Left lobe of liver (tissue), 2 donors: ENCODE measurements around the gene DOCK3. TPM values are rescaled to one million over a fixed set of nuclear protein-coding genes. Genes with fewer than 3 reads are reported as not detected.
"Not testable (repeated sequence)": the region's sequence is repeated elsewhere in the genome, so short reads cannot be mapped to it uniquely, and the experiment has no call there.

ENCODE experiments used
- ATAC-seq: fragments of 200-7000 bp; cut with Tn5 transposase; one replicate; pipeline ENCODE4 v1.9.1; 2020; ENCODE audit warnings: mild to moderate bottlenecking, moderate library complexity
- DNase-seq: peaks from one replicate; pipeline ENCODE4 v3.0.0-alpha.2; 2020; ENCODE audit warnings: low spot score
- total RNA-seq: library from RNA; stranded (reverse); gene quantifications from one replicate; pipeline ENCODE4 v1.2.1, GENCODE V29; 2021
- donor health status: DM: no; HTN: no; CAD: no; lungs with moderate emphysema.
- donor health status: DM: no; HTN: yes; CAD: no.

Gene DOCK3
- total RNA-seq, 1 donor from 2014 or later = not detected

DNA sequence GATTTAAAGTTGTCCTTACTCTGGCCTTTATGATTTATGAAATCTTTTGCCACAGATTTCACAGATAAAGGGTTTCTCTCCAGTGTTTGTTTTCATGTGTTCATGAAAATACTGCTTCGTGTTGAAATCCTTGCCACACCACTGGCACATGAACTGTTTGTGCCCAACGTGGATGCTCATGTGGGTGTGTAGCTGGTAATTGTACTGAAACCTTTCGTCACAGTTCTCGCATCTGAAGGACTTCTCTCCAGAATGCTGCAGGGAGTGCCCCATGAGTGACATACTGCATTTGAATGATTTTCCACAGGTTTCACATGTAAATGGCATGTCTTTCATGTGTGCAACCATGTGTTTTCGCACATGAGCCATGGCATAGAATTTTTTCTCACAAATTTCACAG lies 111.9 kb downstream of the DOCK3 start:
- DNase-seq = no peak
- no peak for ATAC-seq

DNA sequence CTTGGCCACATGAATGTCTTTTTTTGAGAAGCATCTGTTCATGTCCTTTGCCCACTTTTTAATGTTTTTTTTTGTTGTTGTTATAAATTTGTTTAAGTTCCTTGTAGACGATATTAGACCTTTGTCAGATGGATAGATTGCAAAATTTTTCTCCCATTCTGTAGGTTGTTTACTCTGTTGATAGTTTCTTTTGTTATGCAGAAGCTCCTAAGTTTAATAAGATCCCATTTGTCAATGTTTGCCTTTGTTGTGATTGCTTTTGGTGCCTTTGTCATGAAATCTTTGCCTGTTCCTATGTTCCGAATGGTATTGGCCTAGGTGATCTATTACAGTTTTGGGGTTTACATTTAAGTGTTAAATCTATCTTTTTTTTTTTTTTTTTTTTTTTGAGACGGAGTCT lies 116.2 kb downstream of the DOCK3 start:
- not testable (repeated sequence) for DNase-seq, ATAC-seq

DNA sequence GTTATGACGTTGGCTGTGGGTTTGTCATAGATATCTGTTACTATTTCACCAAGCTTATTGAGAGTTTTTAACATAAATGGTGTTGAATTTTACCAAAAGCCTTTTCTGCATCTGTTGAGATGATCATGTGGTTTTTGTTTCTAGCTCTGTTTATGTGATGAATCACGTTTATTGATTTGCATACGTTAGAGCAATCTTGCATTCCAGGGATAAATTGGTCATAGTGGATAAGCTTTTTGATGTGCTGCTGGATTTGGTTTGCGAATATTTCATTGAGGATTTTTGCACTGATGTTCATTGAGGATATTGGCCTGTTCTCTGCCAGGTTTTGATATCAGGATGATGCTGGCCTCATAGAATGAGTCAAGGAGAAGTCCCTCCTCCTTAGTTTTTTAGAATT lies 117.8 kb downstream of the DOCK3 start:
- no peak for DNase-seq
- no peak for ATAC-seq

DNA sequence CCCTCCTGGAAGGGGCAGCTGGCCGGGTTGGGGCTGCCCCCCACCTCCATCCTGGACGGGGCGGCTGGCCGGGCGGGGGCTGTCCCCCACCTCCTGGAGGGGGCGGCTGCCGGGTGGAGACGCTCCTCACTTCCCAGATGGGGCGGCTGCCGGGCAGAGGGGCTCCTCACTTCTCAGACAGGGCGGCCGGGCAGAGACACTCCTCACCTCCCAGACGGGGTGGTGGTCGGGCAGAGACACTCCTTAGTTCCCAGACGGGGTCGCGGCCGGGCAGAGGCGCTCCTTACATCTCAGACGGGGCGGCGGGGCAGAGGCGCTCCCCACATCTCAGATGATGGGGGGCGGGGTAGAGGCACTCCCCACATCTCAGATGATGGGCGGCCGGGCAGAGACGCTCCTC lies 129.1 kb downstream of the DOCK3 start:
- DNase-seq, ATAC-seq: not testable (repeated sequence)

DNA sequence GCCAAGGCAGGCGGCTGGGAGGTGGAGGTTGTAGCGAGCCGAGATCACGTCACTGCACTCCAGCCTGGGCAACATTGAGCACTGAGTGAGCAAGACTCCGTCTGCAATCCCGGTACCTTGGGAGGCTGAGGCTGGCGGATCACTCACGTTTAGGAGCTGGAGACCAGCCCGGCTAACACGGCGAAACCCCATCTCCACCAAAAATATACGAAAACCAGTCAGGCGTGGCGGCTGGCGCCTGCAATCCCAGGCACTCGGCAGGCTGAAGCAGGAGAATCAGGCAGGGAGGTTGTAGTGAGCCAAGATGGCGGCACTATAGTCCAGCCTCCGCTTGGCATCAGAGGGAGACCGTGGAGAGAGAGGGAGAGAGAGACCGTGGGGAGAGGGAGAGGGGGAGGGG lies 129.6 kb downstream of the DOCK3 start:
- DNase-seq, ATAC-seq: not testable (repeated sequence)

DNA sequence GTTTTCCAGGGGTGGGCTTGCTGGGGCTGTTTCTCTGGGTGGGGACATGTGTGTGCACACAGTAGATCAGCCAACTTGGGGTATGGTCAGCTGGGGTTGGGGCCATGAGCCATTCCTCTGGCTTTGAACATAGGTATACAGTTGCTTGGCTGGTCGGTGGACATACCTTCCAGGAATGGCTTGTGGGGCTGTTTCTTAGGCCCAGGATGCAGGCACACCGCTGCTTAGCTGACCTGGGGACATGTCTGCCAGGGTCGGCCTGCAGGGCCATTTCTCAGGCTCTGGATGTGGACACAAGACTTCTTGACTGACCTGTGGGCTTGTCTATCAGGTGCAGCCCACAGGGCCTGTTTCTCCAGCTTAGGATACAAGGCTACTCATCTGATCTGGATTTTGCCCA lies 130.6 kb downstream of the DOCK3 start:
- no peak for DNase-seq
- no peak for ATAC-seq

DNA sequence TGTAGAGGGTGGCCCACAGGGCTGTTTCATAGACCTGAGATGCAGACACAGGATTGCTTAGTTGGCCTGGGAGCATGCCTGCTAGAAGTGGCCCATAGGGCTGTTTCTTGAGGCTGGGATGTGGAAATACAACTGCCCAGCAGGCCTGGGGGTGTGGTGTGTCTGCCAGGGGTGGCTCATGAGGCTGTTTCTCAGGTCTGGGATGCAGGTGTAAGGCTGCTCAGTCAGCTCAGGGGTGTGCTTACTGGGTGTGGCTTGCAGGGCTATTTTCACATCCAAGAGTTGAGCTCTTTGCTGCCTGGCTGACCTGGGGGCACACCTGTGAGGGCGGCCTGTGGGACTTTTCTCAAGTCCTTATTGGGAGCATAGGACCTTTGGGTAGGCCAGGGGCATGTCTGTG lies 131.3 kb downstream of the DOCK3 start:
- ATAC-seq (no peak), DNase-seq (no peak)

DNA sequence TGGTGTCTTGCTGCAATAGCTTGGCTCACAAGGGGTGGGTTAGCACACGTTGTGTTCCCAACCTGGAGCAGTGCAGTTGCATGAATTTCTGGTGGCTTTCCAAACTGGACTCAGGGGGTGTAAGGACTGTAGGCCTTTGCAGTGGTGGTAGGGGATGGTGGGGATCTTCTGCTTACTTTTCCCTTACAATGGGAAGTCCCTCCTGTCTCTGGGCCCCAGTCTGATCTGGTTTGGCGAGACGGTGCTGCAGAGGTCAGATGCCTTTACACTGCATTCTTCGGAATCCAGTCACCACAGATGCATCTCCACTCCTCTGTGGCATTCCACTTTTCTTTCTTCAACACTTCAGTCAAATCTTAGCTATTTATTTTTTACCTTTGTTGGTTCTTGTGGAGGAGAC lies 132.1 kb downstream of the DOCK3 start:
- DNase-seq (no peak), ATAC-seq (no peak)

DNA sequence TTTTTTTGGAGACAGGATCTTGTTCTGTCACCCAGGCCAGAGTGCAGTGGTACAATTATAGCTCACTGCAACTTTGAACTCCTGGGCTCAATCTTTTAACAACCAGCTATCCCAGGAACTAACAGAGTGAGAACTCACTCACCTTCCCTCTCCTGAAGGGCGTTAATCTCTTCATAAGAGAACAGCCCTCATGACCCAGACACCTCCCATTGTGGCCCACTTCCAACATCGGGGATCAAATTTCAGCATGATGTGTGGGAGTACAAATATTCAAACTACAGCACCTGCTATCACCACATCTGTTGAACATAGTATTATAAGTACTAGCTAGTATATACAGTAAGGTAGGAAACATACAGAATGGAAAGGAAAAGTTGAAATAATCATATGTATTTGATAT lies 132.5 kb downstream of the DOCK3 start:
- ATAC-seq (no peak), DNase-seq (no peak)

DNA sequence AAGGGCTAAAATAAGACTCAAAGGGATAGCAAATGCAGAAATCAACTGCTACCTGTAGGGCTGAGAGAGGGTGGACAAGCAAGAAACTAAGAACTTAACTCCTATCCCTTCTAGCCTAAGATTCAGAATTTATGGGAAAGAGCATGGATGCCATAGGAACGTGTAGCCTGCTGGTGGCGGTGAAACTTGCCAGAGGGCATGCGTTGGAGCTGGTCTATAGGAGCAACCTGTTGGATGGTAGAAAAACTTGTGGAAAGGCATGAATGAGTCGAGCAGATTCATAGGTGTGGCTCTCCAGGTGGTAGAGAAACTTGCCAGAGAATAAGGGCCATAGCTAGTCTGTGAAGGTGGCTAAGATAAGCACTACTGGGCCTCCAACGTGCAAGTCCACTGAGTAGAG lies 137.2 kb downstream of the DOCK3 start:
- ATAC-seq = no peak
- no peak for DNase-seq

DNA sequence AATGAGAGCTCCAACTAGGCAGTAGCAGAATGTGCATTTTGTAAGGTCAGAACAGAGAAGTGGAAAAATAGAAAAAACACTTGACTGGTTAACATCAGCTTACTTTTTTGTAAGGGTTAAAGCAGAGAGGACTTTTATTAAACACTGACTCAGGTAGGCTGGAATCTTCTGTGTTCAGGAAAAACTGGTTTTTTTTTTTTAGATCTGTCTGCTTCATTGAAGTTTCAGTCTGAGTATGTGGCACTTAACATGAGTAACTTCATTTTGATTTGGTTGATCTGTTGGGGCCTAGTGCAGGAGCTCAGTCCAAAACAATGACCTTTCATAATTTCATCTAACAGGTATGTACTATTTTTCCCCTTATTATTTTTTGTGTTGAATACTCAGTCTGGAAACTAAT lies 141.1 kb downstream of the DOCK3 start:
- ATAC-seq (no peak), DNase-seq (no peak)

DNA sequence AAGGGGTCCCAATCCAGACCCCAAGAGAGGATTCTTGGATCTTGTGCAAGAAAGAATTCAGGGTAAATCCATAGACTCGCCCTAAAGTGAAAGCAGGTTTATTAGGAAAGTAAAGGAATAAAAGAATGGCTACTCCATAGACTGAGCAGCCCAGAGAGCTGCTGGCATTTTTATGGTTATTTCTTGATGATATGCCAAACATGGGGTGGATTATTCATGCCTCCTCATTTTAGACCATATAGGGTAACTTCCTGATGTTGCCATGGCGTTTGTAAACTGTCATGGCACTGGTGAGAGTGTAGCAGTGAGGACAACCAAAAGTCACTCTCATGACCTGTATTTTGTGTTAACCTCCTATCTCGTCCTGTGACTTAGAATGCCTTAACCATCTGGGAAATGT lies 142.2 kb downstream of the DOCK3 start:
- ATAC-seq = no peak

DNA sequence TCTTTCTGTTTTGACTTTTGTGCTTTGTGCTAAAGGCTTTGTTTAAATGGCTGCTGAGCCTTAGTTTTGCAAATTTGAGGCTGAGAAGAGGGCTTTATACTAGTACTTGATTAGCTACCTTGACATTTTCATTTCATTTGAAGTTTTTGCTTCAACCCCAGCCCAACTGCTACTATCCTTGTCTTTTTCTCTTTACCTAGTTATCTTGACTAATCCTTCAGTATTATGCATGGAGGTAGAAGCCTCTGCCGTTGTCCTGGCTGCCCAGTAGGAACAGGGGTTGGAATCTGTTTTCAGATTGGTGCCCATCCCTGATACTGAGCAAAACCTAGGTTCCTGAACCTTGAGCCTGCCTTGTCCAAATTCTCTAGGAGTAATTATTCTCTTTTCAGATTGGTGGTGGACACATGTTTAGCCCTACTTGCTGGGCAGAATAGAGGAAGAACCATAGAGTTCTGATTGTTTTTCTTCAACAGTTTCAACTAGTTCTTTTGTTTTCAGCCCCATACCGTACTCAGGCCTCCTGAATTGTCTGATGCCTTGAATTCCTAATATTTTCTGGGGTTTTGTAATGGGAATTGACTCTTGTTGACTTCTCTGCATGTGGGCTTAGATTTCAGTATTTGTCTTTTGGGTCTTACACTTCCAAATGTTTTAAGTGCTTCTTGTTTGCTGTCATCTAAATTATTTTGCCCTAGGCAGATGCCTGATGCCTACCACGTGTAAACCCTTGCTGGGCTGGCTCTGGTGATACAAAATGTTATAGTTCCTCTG lies 143.2 kb downstream of the DOCK3 start:
- DNase-seq (no peak), ATAC-seq (no peak)

More for the DNA sequence above, 142.2 kb downstream of the DOCK3 start:
- DNase-seq = no peak

DNA sequence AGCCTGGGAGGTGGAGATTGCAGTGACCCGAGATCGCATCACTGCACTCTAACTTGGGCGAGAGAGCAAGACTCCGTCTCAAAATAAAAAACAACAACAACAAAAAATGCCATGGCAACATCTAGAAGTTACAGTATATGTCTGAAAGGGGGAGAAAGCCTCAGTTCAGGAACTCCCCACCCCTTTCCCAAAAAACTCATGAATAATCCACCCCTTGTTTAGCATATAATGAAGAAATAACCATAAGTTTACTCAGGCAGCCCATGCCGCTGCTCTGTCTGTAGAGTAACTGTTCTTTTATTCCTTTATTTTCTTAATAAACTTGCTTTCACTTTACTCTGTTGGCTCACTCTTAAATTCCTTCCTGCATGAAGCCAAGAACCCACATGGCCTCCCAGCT lies 145.2 kb downstream of the DOCK3 start:
- ATAC-seq = no peak
- no peak for DNase-seq

DNA sequence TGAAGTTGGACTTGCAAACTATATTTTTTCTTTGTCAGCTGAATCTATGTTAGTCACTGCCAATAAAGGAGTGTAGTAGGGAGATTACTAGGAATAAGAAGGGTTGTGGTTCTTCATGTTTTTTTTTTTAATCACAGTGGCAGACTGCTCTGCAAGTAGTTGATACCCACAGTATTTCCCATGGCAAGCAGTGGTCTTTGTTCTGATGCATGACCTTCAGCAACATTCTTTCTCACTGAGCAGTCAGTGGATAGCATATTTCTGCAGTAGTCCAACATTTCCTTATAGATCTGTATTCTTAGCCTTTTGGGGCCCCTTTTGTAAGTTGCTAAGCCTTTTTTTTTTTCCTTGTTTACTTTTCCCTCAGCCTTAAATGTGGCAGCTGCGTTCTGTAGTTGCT lies 151.1 kb downstream of the DOCK3 start:
- ATAC-seq (no peak), DNase-seq (no peak)

DNA sequence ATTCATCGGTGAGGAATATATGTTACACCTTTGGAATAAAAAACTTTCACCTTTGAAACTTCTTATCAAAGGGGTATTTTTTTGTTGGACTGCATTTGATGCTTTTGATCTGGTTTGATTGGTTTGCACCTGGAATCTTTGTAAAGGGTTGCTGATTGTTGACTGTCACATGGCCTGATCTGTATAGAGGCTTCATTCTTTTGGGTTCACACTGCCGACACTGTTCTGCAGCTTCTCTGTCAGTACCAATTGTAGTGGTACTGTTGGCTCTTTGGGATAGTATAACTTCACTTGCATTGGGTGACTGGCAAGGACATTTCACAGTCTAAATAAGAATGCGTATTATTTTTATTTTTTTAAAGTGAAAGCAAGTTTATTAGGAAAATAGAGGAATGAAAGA lies 155.7 kb downstream of the DOCK3 start:
- no peak for ATAC-seq
- no peak for DNase-seq

DNA sequence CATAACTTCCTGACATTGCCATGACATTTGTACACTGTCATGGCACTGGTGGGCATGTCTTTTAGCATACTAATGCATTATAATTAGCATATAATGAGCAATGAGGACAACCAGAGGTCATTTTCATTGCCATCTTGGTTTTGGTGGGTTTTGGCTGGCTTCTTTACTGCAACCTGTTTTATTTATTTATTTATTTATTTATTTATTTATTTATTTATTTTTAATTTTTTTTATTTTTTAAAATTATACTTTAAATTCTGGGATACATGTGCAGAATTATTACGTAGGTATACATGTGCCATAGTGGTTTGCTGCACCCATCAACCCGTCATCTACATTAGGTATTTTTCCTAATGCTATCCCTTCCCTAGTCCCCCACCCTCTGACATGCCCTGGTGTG lies 156.3 kb downstream of the DOCK3 start:
- ATAC-seq, DNase-seq: not testable (repeated sequence)

DNA sequence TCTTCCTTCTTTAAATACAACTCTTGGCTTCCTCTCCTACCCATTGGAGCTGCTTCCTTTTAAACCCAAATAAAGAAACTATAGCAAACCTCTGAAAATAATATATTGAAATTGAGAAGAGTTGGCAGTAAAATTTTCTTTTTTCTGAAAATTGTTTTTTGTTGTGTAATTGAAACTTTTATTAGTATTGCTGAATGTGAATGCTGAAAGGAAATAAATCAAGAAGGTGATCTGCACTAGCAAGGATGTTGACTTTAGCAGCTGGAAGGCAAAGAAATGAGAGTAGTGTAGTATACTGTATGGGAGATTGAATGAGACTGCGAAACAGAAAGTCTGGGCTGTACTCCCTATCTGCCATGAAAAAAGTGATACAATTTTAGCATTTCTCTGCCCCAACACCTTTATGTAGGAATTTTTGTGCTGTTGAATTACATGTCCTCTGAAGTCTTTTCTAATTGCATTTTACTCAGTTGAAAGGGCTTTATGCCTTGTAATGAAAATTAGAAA lies 166.3 kb downstream of the DOCK3 start:
- no peak for ATAC-seq
- no peak for DNase-seq

DNA sequence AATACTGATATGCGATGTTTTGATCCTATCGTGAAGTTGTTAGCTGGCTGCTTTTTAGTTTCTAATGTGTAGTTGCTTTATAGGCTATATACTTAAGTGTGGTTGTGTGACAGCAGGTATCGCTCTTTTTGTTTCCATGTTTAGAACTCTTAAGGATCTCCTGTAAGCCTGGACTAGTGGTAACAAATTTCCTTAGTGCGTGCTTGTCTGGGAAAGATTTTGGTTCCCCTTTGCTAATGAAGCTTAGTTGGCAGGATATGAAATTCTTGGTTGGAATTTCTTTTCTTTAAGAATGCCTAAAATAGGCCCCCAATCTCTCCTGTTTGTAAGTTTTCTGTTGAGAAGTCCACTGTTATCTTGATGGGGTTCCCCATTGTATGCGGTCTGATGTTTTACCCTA lies 173.6 kb downstream of the DOCK3 start:
- DNase-seq (no peak), ATAC-seq (no peak)

DNA sequence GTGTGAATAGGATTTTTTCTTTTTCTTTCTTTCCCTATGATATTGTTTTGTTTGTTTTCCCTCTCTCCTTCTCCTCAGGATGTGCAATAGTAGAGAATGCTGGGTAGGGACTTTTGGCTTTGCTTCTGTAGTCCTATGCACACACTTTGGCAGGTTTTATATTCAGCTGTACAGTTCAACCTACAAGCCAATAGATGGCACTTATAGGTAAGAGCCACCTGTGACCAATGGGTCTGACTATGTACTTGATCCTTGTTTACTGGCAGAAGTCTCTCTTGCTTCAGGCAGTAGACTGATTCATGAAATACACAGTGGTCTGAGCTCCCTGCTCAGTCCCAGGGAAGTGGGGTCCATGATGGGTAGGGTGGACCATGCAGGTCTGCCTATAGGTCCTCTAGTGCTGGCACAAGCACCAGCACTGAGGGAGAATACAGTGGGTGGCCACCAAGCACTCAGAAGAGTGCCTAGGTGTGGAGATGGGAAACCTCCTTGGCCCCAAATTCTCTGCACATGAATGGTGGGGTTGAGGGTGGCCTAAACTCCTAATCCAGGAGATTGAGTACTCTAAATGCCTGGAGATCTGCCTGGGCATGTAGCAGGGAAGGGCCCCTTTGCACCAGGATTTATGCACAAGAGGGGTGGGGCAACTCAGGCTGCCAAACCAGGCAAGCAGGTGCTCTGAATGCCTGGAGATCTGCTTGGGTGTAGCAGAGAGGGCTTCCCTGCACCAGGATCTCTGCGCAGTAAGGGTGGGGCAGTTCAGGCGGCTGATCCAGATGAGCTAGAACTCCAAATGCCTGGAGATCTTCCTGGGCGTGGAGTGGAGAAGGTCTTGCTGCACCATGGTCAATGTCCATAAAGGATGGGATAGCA lies 176.1 kb downstream of the DOCK3 start:
- DNase-seq = no peak
- ATAC-seq = no peak

DNA sequence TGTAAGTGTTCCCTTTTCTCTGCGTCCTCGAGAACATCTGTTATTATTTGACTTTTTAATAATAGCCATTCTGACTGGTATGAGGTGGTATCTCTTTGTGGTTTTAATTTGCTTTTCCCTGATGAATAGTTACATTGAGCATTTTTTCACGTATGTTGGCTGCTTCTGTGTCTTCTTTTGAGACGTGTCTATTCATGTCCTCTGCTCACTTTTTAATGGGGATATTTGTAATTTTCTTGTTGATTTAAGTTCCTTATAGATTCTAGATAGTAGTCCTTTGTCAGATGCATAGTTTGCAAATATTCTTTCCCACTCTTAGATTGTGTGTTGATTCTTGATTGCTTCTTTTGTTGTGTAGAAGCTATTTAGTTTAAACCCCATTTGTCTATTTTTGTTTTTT lies 179.2 kb downstream of the DOCK3 start:
- no peak for DNase-seq
- no peak for ATAC-seq

DNA sequence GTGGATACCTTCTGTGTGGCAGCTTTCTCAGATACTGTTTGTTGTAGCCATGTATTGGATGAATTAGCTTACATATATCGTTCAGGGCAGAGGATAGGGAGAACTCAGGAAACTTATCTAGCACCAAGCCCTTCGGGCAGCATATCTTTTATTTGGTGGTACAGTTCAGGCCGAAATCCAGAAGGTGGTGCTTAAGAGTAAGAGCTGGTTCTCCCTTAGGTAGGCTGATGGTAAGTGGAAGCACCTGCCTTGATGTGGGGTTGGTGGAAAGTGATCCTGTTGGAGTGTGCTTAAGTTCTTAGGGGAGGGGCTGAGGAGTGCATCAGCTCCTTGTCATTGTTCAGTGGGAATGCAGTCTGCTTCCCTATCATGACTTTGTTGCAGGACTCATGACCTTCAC lies 187.5 kb downstream of the DOCK3 start:
- DNase-seq (no peak), ATAC-seq (no peak)
